Spinal cord (tissue), 10 donors: Measurements from ENCODE around the gene DSN1. TPM values are rescaled to one million over a fixed set of nuclear protein-coding genes. Genes with fewer than 3 reads are reported as not detected.

Source experiments
- DNase-seq, 6 donors: peaks; one replicate each; pipeline versions ENCODE4 v3.0.0 to v3.0.0-alpha.2; 2013 to 2015; ENCODE audit warnings: low spot score in 6 of 6, low read depth in 4 of 6
- H3K27ac ChIP-seq: one replicate; pipeline ENCODE4 v1.5.1; 2013; ENCODE audit warnings: low read depth, low read length, control low read depth
- H3K27me3 ChIP-seq: one replicate; pipeline ENCODE4 v1.6.1; 2013; ENCODE audit warnings: low read length; ENCODE audit not compliant: control insufficient read depth, insufficient read depth
- H3K36me3 ChIP-seq: one replicate; pipeline ENCODE4 v1.6.1; 2013; ENCODE audit warnings: low read length; ENCODE audit not compliant: control insufficient read depth, insufficient read depth
- H3K4me1 ChIP-seq: one replicate; pipeline ENCODE4 v1.6.1; 2013; ENCODE audit warnings: low read length; ENCODE audit not compliant: control insufficient read depth, insufficient read depth
- H3K4me3 ChIP-seq: one replicate; pipeline ENCODE4 v1.5.1; 2013; ENCODE audit warnings: low read depth, low read length, control low read depth
- H3K9me3 ChIP-seq: one replicate; pipeline ENCODE4 v1.6.1; 2013; ENCODE audit warnings: low read length; ENCODE audit not compliant: control insufficient read depth, insufficient read depth
- WGBS: methylation state at CpG from one replicate; pipeline ENCODE4 v1.1.5; 2013; ENCODE audit warnings: missing lambda C conversion rate; ENCODE audit not compliant: insufficient coverage; 5-methylcytosine and 5-hydroxymethylcytosine counted together
- polyA plus RNA-seq, 2 donors: library from polyadenylated mRNA; unstranded; fragments of 120-200 nt; gene quantifications; one replicate each; pipeline ENCODE4 v1.2.1, GENCODE V29; 2013; ENCODE audit not compliant: insufficient read length in 2 of 2
- total RNA-seq, 2 donors: library from RNA; depleted of rRNA in 1 of 2; stranded (reverse); fragments of 120-200 nt in 1 of 2; fragments of >200 nt in 1 of 2; gene quantifications; one replicate each; pipeline versions ENCODE4 v1.2.3 to v1.2.4, GENCODE V29; 2013 to 2014
- donor health status: healthy.

Gene DSN1
- total and polyA plus RNA-seq, 4 donors: 12.2 to 14.5 (median 13.4) TPM

DNA sequence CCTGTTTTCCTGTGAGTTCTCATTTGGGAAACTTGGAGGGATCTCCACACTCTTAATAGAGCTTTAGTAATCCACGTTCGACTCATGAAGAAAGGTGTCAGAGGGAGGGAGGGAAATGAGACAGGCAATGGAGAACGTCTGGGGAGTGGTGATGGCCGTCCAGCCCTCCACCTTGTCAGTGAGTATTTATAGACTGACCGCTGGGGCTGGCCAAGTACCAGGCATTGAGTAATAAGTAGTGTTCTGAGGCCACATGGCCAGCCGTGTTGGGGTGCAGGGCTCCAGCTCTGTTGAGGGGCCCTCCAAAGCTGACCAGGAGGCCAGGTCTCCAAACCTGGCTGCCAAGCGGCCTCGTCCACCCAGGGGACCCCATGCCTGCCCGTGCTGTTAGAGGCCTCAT lies 11.3 kb upstream of the DSN1 start:
- no peaks in the 10 kb centered on the region for H3K4me1 ChIP-seq
- no peak overlapping the region for H3K4me3 ChIP-seq
- H3K27ac ChIP-seq: no peak overlapping the region
- no peaks in the 10 kb centered on the region for H3K27me3 ChIP-seq
- no peak for DNase-seq
- H3K36me3 ChIP-seq: peaks cover 68% of the 10 kb centered on the region
- 71% methylated on average over 5 of the region's 9 CpGs for WGBS
- H3K9me3 ChIP-seq: no peaks in the 10 kb centered on the region

DNA sequence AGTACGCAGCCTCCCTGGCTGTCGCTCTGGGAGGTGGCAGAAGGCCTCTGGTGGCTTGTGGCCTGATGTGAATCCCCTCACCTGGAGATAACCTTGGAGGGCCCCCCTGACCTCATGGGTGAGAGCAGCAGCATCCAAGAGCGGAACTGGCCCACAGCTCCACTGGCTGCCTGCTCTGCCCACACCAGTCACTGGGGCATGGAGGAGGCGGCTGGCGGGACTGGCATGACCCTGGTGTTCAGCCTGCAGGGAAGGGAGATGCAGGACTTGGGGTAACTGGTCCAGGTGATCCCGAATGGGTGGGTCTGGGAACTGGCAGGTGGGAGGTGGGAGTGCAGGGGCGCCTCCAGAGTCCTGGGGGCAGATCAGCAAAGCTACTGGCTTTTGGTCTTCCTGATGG lies 10.6 kb upstream of the DSN1 start:
- H3K9me3 ChIP-seq: no peaks in the 10 kb centered on the region
- no peak for DNase-seq
- H3K4me3 ChIP-seq: no peak overlapping the region
- peaks cover 67% of the 10 kb centered on the region for H3K36me3 ChIP-seq
- WGBS: 99% methylated on average over 7 of the region's 7 CpGs
- no peaks in the 10 kb centered on the region for H3K4me1 ChIP-seq
- H3K27ac ChIP-seq: no peak overlapping the region
- no peaks in the 10 kb centered on the region for H3K27me3 ChIP-seq

GRCh38 chr20:36779656-36780025 lies 6.1 kb upstream of the DSN1 start:
- WGBS: 51% methylated on average over 6 of the region's 6 CpGs
- Histone ChIP-seq H3K4me1 (peaks cover 11% of the 10 kb centered on the region), H3K27ac (no peak overlapping the region), H3K27me3 (no peaks in the 10 kb centered on the region), H3K4me3 (no peak overlapping the region), H3K36me3 (peaks cover 38% of the 10 kb centered on the region), H3K9me3 (no peaks in the 10 kb centered on the region)
- no peak for DNase-seq

GRCh38 chr20:36778831-36779655 lies 5.5 kb upstream of the DSN1 start:
- Histone ChIP-seq H3K36me3 (peaks cover 32% of the 10 kb centered on the region), H3K4me3 (no peak overlapping the region), H3K9me3 (no peaks in the 10 kb centered on the region), H3K27me3 (no peaks in the 10 kb centered on the region), H3K27ac (no peak overlapping the region), H3K4me1 (peaks cover 17% of the 10 kb centered on the region)
- no peak for DNase-seq
- 67% methylated on average over 1 of the region's 3 CpGs for WGBS

- Histone ChIP-seq H3K4me1 (peaks cover 26% of the 10 kb centered on the region), H3K27ac (no peak overlapping the region), H3K27me3 (no peaks in the 10 kb centered on the region), H3K4me3 (no peak overlapping the region), H3K9me3 (no peaks in the 10 kb centered on the region), H3K36me3 (peaks cover 18% of the 10 kb centered on the region)
- WGBS: 43% methylated on average over 2 of the region's 3 CpGs
- DNase-seq: no peak
Measured at GRCh38 chr20:36777576-36777975, 4.0 kb upstream of the DSN1 start.

- WGBS: 40% methylated on average over 1 of the region's 3 CpGs
- Histone ChIP-seq H3K27me3 (no peaks in the 10 kb centered on the region), H3K4me3 (no peak overlapping the region), H3K27ac (no peak overlapping the region), H3K4me1 (peaks cover 26% of the 10 kb centered on the region), H3K9me3 (no peaks in the 10 kb centered on the region), H3K36me3 (peaks cover 14% of the 10 kb centered on the region)
- no peak for DNase-seq
Measured at GRCh38 chr20:36777167-36777566, 3.6 kb upstream of the DSN1 start.

DNA sequence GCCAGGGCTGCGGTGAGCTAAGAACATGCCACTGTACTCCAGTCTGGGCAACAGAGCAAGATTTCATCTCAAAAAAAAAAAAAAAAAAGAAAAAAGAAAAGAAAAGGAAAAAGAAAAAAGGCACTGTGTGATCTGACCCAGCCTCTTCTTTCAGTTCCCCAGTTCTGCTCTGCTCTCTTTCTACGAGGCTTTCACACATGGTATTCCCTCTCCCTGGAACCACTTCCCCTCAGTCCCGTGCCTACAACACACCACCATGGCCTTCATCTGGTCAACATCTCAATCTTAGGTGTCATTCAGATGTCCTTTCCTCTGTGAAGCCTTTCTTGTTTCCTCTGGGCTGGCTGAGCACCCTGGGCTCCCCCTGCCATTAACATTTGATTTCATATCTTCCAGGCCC lies 2.3 kb upstream of the DSN1 start:
- WGBS: 100% methylated on average over 2 of the region's 3 CpGs
- H3K4me1 ChIP-seq: peaks cover 26% of the 10 kb centered on the region

GRCh38 chr20:36775196-36775595 lies 1.6 kb upstream of the DSN1 start:
- H3K27ac ChIP-seq: no peak overlapping the region
- peaks cover 10% of the 10 kb centered on the region for H3K36me3 ChIP-seq
- no peak for DNase-seq
- no peaks in the 10 kb centered on the region for H3K27me3 ChIP-seq
- H3K4me1 ChIP-seq: peaks cover 26% of the 10 kb centered on the region
- no peaks in the 10 kb centered on the region for H3K9me3 ChIP-seq
- WGBS: 100% methylated on average over 1 of the region's 2 CpGs
- H3K4me3 ChIP-seq: no peak overlapping the region

More for the DNA sequence above, 2.3 kb upstream of the DSN1 start:
- no peak overlapping the region for H3K27ac ChIP-seq
- no peak overlapping the region for H3K4me3 ChIP-seq
- DNase-seq: no peak
- H3K9me3 ChIP-seq: no peaks in the 10 kb centered on the region
- peaks cover 10% of the 10 kb centered on the region for H3K36me3 ChIP-seq
- no peaks in the 10 kb centered on the region for H3K27me3 ChIP-seq

- Histone ChIP-seq H3K4me3 (peak overlapping the region; percentile 93), H3K9me3 (no peaks in the 10 kb centered on the region), H3K4me1 (peaks cover 26% of the 10 kb centered on the region), H3K36me3 (peaks cover 2% of the 10 kb centered on the region), H3K27me3 (no peaks in the 10 kb centered on the region), H3K27ac (no peak overlapping the region)
- no peak for DNase-seq
- WGBS: 1% methylated on average over 27 of the region's 28 CpGs
Measured at GRCh38 chr20:36773107-36773596, 411 bp downstream of the DSN1 start.

DNA sequence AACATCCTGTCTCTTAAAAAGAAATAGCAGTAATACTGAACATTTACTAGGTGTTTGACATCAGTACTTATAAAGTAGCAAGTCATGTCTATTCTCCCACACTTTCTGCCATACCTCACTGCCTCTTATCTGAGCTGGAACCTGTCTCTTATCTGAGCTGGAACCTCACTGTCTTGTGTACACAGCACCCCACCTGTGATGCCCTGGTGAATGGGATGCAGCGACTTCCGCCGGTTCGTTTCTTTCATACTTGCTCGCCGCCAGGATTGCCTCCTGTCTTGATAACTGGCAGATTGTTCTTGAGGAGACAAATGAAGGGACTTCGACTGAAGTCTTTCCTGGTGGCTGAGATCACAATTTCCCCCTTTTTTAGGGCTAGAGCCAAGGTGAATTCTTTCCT lies 2.9 kb downstream of the DSN1 start:
- Histone ChIP-seq H3K4me3 (no peak overlapping the region), H3K27me3 (no peaks in the 10 kb centered on the region), H3K36me3 (peaks cover 4% of the 10 kb centered on the region), H3K4me1 (peaks cover 19% of the 10 kb centered on the region), H3K27ac (no peak overlapping the region), H3K9me3 (no peaks in the 10 kb centered on the region)
- DNase-seq: no peak
- 81% methylated on average over 7 of the region's 7 CpGs for WGBS
